H1 (cell line): Measurements from ENCODE around the gene SRSF7. TPM values are rescaled to one million over a fixed set of nuclear protein-coding genes. Genes with fewer than 3 reads are reported as not detected.

Experiments
- EP300 ChIP-seq, 2 experiments: IDR thresholded peaks; 1 replicate in 1 of 2; 2 replicates in 1 of 2; pipeline ENCODE4 v1.6.1; 2011 to 2012; ENCODE audit warnings: low read depth in 2 of 2, low read length in 2 of 2, mild to moderate bottlenecking in 2 of 2, borderline replicate concordance in 1 of 2, inconsistent platforms in 1 of 2, moderate library complexity in 1 of 2
- polyA plus RNA-seq, 7 experiments: library from polyadenylated mRNA; depleted of rRNA in 3 of 7; stranded (reverse) in 5 of 7; unstranded in 2 of 7; fragments of >200 nt in 5 of 7; fragments of 200-250 nt in 2 of 7; gene quantifications; 1 replicate in 5 of 7; 2 replicates in 1 of 7; 4 replicates in 1 of 7; pipeline versions ENCODE4 v1.2.1 to v1.2.3, GENCODE V29; 2011 to 2013; ENCODE audit warnings: missing spikeins in 2 of 7, mixed read lengths in 2 of 7
- total RNA-seq: library from RNA; stranded (reverse); fragmentation: NEBNext Ultra II Directional; extraction: Animal tissue kit (Norgen Biotek cat#: 25700); gene quantifications from 2 replicates; pipeline ENCODE4 v1.2.1, GENCODE V29; 2021
- TF ChIP-seq, protein P1 (sequence below): IDR thresholded peaks from 2 replicates; pipeline ENCODE4 v1.6.1; 2012; ENCODE audit warnings: inconsistent platforms

Gene SRSF7
- total and polyA plus RNA-seq, 2 of the 8 experiments (the other 6 are each of a cell fraction or from before 2014, with no cell fraction given), result 370 to 415 TPM

- TF ChIP-seq, protein P1, sequence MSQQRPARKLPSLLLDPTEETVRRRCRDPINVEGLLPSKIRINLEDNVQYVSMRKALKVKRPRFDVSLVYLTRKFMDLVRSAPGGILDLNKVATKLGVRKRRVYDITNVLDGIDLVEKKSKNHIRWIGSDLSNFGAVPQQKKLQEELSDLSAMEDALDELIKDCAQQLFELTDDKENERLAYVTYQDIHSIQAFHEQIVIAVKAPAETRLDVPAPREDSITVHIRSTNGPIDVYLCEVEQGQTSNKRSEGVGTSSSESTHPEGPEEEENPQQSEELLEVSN, result no peak
- TF ChIP-seq EP300 (IDR thresholded peaks at IDR 0.05; ENCODE audit: borderline replicate concordance in 1 of 2, low read depth in 2 of 2, low read length in 2 of 2), result no peak
Observed at GRCh38 chr2:38727661-38728060, 23.5 kb downstream of the SRSF7 start (continued).
